Neural progenitor cell (in vitro differentiated cells): ENCODE data around the gene PPM1F.

Experiments used
- CTCF ChIP-seq: fragments of 200-600 bp; sonication (generic); IDR thresholded peaks from 2 replicates; pipeline ENCODE4 v1.5.1; 2017; ENCODE audit warnings: antibody characterized with exemption, mild to moderate bottlenecking
- EZH2 ChIP-seq: fragments of 200-600 bp; sonication (generic); IDR thresholded peaks from 2 replicates; pipeline ENCODE4 v1.6.1; 2017; ENCODE audit warnings: antibody characterized with exemption, mild to moderate bottlenecking, moderate library complexity
- EZH2phosphoT487 ChIP-seq: fragments of 200-600 bp; sonication (generic); IDR thresholded peaks from 2 replicates; pipeline ENCODE4 v1.6.1; 2017; ENCODE audit warnings: antibody characterized with exemption

- TF ChIP-seq EZH2phosphoT487 (no peak), CTCF (no peak), EZH2 (no peak)
Measured at GRCh38 chr22:21940521-21940920, 12.1 kb downstream of the PPM1F start.
